Limb (tissue), 2 donors: Measurements from ENCODE around the gene RNF31.
"Not testable (repeated sequence)": the region's sequence is repeated elsewhere in the genome, so short reads cannot be mapped to it uniquely, and the experiment has no call there.

Experiments
- DNase-seq, 2 donors: peaks; one replicate each; pipeline ENCODE4 v3.0.0-alpha.2; 2016; ENCODE audit errors: extremely low spot score in 2 of 2

The RNF31 gene

GRCh38 chr14:24202538-24202937, 55.2 kb downstream of the RNF31 start:
- not testable (repeated sequence) for DNase-seq

- not testable (repeated sequence) for DNase-seq
Measured at GRCh38 chr14:24203249-24203886, 56.1 kb downstream of the RNF31 start.

GRCh38 chr14:24204163-24205146, 57.2 kb downstream of the RNF31 start:
- no peak for DNase-seq

- DNase-seq, result no peak
Measured at GRCh38 chr14:24206260-24207103, 59.2 kb downstream of the RNF31 start.

- DNase-seq, result no peak
Measured at GRCh38 chr14:24207104-24207551, 59.8 kb downstream of the RNF31 start.

GRCh38 chr14:24207625-24208024, 60.3 kb downstream of the RNF31 start:
- no peak for DNase-seq
